Epithelial cell of proximal tubule (primary cell): ENCODE measurements around the gene PCGF2. TPM values are rescaled to one million over a fixed set of nuclear protein-coding genes. Genes with fewer than 3 reads are reported as not detected.

Experiments used
- DNase-seq: peaks from one replicate; pipeline ENCODE4 v3.0.0-alpha.2; 2011; ENCODE audit warnings: low read depth
- H3K4me3 ChIP-seq: 2 replicates; pipeline ENCODE4 v1.5.1; 2011; ENCODE audit warnings: low read depth, mild to moderate bottlenecking, low read length
- total RNA-seq: library from RNA; depleted of rRNA; stranded (reverse); fragments of >200 nt; gene quantifications from 2 replicates; pipeline ENCODE4 v1.2.3, GENCODE V29; 2015
- TF ChIP-seq, protein P1 (sequence below): conservative IDR thresholded peaks from 2 replicates; pipeline ENCODE4 v1.5.1; 2012; ENCODE audit warnings: low read depth, mild to moderate bottlenecking, low read length

The PCGF2 gene
- total RNA-seq, 1 donor from 2014 or later = 7.6 TPM

GRCh38 chr17:38735161-38735997, 12.8 kb downstream of the PCGF2 start:
- DNase-seq = no peak
- TF ChIP-seq, protein P1, sequence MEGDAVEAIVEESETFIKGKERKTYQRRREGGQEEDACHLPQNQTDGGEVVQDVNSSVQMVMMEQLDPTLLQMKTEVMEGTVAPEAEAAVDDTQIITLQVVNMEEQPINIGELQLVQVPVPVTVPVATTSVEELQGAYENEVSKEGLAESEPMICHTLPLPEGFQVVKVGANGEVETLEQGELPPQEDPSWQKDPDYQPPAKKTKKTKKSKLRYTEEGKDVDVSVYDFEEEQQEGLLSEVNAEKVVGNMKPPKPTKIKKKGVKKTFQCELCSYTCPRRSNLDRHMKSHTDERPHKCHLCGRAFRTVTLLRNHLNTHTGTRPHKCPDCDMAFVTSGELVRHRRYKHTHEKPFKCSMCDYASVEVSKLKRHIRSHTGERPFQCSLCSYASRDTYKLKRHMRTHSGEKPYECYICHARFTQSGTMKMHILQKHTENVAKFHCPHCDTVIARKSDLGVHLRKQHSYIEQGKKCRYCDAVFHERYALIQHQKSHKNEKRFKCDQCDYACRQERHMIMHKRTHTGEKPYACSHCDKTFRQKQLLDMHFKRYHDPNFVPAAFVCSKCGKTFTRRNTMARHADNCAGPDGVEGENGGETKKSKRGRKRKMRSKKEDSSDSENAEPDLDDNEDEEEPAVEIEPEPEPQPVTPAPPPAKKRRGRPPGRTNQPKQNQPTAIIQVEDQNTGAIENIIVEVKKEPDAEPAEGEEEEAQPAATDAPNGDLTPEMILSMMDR = peak; percentile 92
- no peak overlapping the region for H3K4me3 ChIP-seq

DNA sequence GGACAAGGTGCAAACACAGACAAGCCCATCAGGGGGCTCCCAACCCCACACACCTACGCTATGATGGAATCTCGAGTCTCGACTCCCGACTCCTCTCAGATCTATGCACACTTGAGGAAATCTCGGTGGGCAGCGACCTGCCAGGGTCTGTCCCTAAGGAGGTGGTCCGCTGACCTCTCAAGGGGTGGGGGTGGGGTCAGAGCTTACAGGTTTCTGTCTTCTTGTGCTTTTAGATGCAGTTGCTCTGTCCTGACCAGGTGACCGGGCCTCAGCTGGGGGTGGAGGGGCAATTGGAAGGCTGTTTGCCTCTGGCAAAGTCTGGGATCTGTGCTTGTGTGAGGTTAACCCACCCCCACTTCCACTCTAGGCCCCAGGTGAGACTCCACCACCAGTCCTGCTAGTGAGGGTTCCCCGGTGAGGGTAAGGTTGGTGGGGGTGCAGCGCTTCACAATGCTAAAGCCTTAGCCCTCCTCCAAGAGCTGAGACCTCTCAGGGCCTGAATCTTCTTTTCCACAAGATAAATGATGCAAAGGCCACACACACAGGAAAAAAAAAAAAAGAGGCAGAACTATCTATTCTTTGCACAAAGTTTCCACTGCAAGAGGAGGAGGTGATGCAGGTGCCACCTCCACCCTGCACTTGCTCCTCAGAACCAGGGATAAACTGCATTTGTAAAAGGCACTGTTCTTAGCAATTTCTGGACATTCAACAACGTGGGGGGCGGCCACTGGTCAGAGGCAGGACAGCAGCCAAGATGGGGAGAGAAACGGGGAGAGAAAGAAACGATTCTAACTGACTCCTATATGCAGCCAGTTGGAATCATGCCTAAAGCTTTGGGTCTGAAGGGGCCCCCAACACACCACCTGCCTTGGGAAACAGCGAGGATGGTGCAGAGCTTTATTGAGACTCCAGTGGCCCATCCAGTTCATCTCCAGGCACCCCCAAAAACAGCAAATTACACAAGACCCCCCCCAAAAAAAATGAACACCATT, 13.9 kb downstream of the PCGF2 start:
- TF ChIP-seq, protein P1 = peak; percentile 34
- no peak overlapping the region for H3K4me3 ChIP-seq
- DNase-seq = no peak

DNA sequence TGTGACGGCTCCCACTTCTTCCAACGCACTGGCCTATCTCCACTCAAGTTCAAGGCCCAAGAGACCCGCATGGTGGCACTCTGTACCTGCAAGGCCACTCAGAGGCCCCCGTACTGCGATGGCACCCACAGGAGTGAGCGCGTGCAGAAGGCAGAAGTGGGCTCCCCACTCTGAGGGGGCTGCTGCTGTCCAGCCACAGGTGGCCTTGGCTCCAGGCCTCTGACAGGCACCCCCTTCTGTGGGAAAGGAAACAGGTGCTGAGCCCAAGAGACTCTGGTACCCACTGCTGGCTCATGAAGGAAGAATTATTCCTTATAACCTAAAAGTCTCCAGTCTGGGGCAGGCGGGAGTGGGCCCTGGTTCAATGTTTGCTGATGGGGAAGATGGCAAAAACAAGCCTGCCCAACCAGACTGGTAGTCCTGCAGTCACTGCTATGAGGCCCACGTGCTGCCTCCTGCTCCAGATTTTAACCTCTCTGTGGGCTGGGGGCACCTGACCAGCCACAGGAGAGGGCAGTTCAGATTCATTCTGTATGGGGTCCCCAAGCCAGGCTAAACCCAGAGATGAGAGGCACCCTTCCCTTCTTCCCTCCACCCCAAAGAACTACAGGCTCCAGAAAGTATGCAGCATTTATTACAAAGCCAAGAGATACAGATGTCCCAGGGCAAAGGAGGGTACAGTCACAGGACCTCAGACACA, 14.7 kb downstream of the PCGF2 start:
- TF ChIP-seq, protein P1 = no peak
- DNase-seq = no peak
- no peak overlapping the region for H3K4me3 ChIP-seq

DNA sequence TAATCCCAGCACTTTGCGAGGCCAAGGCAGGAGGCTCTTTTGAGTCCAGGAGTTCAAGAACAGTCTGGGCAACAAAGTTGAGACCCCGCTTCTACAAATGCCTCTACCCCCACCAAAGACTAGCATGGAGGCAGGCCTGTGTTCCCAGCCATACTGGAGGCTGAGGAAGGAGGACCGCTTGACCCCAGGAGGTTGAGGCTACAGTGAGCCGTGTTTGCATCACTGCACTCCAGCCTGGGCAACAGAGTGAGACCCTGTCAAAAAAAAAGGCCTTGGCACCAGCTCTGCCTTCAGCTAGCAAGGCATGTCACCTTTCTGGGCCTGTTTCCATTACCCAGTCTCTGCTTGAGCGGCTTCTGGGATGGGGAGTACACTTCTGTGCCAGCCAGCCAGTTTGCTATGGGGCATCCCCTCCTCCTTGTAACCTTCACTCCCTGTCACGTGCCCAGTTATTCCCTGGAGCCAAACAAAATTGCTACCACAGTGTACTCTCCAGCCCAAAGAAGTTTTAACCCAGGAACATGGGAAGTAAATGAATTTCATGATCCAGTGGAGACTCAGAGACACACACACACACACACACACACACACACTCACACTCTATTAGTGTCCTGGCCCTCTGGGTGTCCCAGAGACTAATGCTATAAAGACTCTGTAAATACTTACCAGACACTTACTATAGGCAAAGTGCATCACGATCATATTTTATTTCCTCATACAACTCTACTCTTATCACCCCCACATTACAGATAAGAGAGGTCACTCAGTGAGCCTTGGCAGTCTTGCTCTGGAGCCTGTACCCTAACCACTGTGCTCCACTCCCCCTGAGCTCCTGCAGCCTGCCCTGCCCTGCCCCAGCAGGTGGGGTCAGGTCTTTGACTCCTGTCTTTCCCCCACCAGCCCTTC, 15.5 kb downstream of the PCGF2 start:
- TF ChIP-seq, protein P1 = no peak
- no peak overlapping the region for H3K4me3 ChIP-seq
- peak; percentile 29 for DNase-seq

DNA sequence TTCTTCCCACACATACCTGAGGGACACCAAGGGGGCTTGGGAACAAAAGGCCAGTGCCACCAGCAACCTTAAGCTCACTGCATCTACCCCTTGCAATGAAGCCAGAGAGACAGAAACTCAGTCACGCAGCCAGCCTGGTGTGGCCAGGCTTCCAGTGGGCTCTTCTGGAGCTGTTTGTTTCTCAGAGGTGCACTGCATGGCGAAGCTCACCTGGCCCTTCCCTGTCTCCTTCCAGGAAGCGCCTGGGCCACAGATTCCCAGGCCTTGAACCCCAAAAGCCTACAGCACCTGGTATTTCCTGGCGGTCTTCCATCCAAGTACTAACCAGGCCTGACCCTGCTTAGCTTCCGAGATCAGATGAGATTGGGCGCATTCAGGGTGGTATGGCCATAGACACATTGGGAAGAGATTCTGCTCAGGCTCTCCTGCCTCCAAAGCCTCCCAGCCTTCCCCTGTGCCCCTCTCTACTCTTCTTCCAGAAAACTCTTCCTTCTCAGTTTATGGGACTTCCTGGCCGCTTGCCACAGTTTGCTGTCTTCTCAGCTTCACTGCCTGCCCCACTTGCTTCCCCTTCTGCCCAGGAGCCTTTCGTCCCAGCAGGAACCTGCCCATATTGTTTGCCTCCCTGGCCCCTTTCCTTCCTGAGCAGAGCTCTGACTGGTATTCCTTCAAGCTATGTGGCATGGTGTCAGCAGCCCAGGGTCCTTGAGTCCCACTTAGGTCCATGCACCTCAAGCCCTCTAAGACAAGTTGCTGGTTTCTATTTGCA, 16.4 kb downstream of the PCGF2 start:
- TF ChIP-seq, protein P1 = no peak

More for the DNA sequence above, 16.4 kb downstream of the PCGF2 start:
- DNase-seq = no peak
- peak overlapping the region; percentile 91 for H3K4me3 ChIP-seq
